OCI-LY3 (cell line): ENCODE data around the gene TANC1.

Source experiments
- H2AFZ ChIP-seq: fragments of 200-600, 300-600 bp; shearing (Covaris generic); 2 replicates; pipeline ENCODE4 v1.6.0; 2014; ENCODE audit warnings: antibody characterized with exemption, low read depth, low read length
- H3K27ac ChIP-seq: fragments of 200-600, 300-600 bp; sonication (generic); 2 replicates; pipeline ENCODE4 v1.5.1; 2014; ENCODE audit warnings: mild to moderate bottlenecking, low read length, moderate library complexity, mixed read lengths
- H3K27me3 ChIP-seq: fragments of 200-600, 300-600 bp; sonication (generic); 2 replicates; pipeline ENCODE4 v1.6.1; 2014; ENCODE audit warnings: low read depth, low read length, mixed read lengths
- H3K36me3 ChIP-seq: fragments of 200-600, 300-600 bp; sonication (generic); replicated peaks from 2 replicates; pipeline ENCODE3; 2014; ENCODE audit warnings: low read depth, low read length, mixed read lengths
- H3K4me1 ChIP-seq: fragments of 300-600, 200-600 bp; sonication (generic); 2 replicates; pipeline ENCODE4 v1.6.1; 2014; ENCODE audit warnings: low read length, mixed read lengths
- H3K4me2 ChIP-seq: fragments of 200-600, 300-600 bp; sonication (generic); 2 replicates; pipeline ENCODE4 v1.6.1; 2014; ENCODE audit warnings: low read length, mixed read lengths
- H3K4me3 ChIP-seq: fragments of 300-600, 200-600 bp; sonication (generic); 2 replicates; pipeline ENCODE4 v1.5.1; 2014; ENCODE audit warnings: antibody characterized with exemption, mild to moderate bottlenecking, low read length, moderate library complexity
- H3K79me2 ChIP-seq: fragments of 300-600, 200-600 bp; shearing (Covaris generic); 2 replicates; pipeline ENCODE4 v1.6.1; 2014; ENCODE audit warnings: mild to moderate bottlenecking, low read length, mixed read lengths
- H3K9ac ChIP-seq: fragments of 300-600, 200-600 bp; shearing (Covaris generic); 2 replicates; pipeline ENCODE4 v1.6.0; 2014; ENCODE audit warnings: mild to moderate bottlenecking, low read length, moderate library complexity
- H3K9me3 ChIP-seq: fragments of 200-600, 300-600 bp; shearing (Covaris generic); 2 replicates; pipeline ENCODE4 v1.6.1; 2014; ENCODE audit warnings: low read length, mixed read lengths; ENCODE audit not compliant: insufficient read depth
- H4K20me1 ChIP-seq: fragments of 200-600, 300-600 bp; sonication (generic); 2 replicates; pipeline ENCODE4 v1.6.1; 2016; ENCODE audit warnings: low read length, mixed read lengths; ENCODE audit not compliant: insufficient read depth
- CTCF ChIP-seq: fragments of 200-600, 300-600 bp; sonication (generic); IDR thresholded peaks from 2 replicates; pipeline ENCODE4 v1.5.1; 2014; ENCODE audit warnings: antibody characterized with exemption, low read length, low read depth
- EZH2phosphoT487 ChIP-seq: fragments of 200-600 bp; shearing (Covaris generic); IDR thresholded peaks from 2 replicates; pipeline ENCODE4 v1.6.1; 2018; ENCODE audit warnings: antibody characterized with exemption, mixed run types, low read depth

The TANC1 gene

DNA sequence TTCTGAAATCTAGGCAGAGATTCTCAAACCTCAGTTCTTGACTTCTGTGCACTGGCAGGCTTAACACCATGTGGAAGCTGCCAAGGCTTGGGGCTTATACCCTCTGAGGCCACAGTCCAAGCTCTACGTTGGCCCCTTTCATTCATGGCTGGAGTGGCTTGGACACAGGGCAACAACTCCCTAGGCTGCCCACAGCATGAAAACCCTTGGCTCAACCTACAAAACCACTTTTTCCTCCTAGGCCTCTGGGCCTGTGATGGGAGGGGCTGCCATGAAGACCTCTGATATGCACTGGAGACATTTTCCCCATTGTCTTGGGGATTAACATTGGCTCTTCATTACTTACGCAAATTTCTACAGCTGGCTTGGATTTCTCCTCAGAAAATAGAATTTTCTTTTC is 46.7 kb downstream of the TANC1 start:
- H3K9ac ChIP-seq: no peak overlapping the region
- H2AFZ ChIP-seq: no peak overlapping the region
- H3K4me1 ChIP-seq: no peaks in the 10 kb centered on the region
- no peaks in the 10 kb centered on the region for H3K27me3 ChIP-seq
- peaks cover 7% of the 10 kb centered on the region for H3K9me3 ChIP-seq
- no peaks in the 10 kb centered on the region for H4K20me1 ChIP-seq
- no peaks in the 10 kb centered on the region for H3K79me2 ChIP-seq
- TF ChIP-seq EZH2phosphoT487: no peak
- TF ChIP-seq CTCF: no peak
- no peak overlapping the region for H3K4me2 ChIP-seq
- H3K36me3 ChIP-seq: no peaks in the 10 kb centered on the region
- H3K4me3 ChIP-seq: no peak overlapping the region
- H3K27ac ChIP-seq: no peak overlapping the region

DNA sequence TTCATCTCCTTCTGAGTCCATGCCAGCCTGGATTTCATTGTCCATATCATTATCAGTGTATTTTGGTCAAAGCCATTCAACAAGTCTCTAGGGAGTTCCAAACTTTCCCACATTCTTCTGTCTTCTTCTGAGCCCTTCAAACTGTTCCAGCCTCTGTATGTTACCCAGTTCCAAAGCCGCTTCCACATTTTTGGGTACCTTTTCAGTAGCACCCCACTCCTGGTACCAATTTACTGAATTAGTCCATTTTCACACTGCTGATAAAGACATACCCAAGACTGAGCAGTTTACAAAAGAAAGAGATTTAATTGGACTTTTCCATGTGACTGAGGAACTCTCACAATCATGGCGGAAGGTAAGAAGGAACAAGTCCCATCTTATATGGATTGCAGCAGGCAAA is 47.4 kb downstream of the TANC1 start:
- H4K20me1 ChIP-seq: no peaks in the 10 kb centered on the region
- no peak overlapping the region for H3K4me2 ChIP-seq
- no peaks in the 10 kb centered on the region for H3K36me3 ChIP-seq
- peaks cover 7% of the 10 kb centered on the region for H3K9me3 ChIP-seq
- H3K4me1 ChIP-seq: no peaks in the 10 kb centered on the region
- H3K27me3 ChIP-seq: no peaks in the 10 kb centered on the region
- TF ChIP-seq CTCF (no peak), EZH2phosphoT487 (no peak)
- no peak overlapping the region for H2AFZ ChIP-seq
- no peaks in the 10 kb centered on the region for H3K79me2 ChIP-seq
- H3K4me3 ChIP-seq: no peak overlapping the region
- H3K27ac ChIP-seq: no peak overlapping the region
- H3K9ac ChIP-seq: no peak overlapping the region

GRCh38 chr2:159017837-159018236 is 49.4 kb downstream of the TANC1 start:
- Histone ChIP-seq H3K9ac (no peak overlapping the region), H4K20me1 (no peaks in the 10 kb centered on the region), H3K79me2 (no peaks in the 10 kb centered on the region), H3K27ac (no peak overlapping the region), H3K36me3 (no peaks in the 10 kb centered on the region), H3K9me3 (peaks cover 7% of the 10 kb centered on the region), H3K27me3 (no peaks in the 10 kb centered on the region), H2AFZ (no peak overlapping the region), H3K4me1 (no peaks in the 10 kb centered on the region), H3K4me2 (no peak overlapping the region), H3K4me3 (no peak overlapping the region)
- TF ChIP-seq EZH2phosphoT487 (no peak), CTCF (no peak)

GRCh38 chr2:159019021-159019420 is 50.6 kb downstream of the TANC1 start:
- H3K9ac ChIP-seq: no peak overlapping the region
- no peak overlapping the region for H3K4me2 ChIP-seq
- H4K20me1 ChIP-seq: no peaks in the 10 kb centered on the region
- no peaks in the 10 kb centered on the region for H3K79me2 ChIP-seq
- no peak overlapping the region for H3K27ac ChIP-seq
- no peaks in the 10 kb centered on the region for H3K4me1 ChIP-seq
- H2AFZ ChIP-seq: no peak overlapping the region
- H3K9me3 ChIP-seq: peaks cover 7% of the 10 kb centered on the region
- TF ChIP-seq CTCF (no peak), EZH2phosphoT487 (no peak)
- H3K4me3 ChIP-seq: no peak overlapping the region
- H3K27me3 ChIP-seq: no peaks in the 10 kb centered on the region
- H3K36me3 ChIP-seq: no peaks in the 10 kb centered on the region
